PC-9 (cell line): ENCODE results near the gene APLF. TPM values are rescaled to one million over a fixed set of nuclear protein-coding genes. Genes with fewer than 3 reads are reported as not detected.

Experiments
- BruUV-seq: library from RNA; stranded (reverse); fragments of 400-500 nt; replicated peaks from 2 replicates; lab custom pipeline; 2021; lab: Mats Ljungman, UMichigan
- CTCF ChIA-PET: fragments of 300-600 bp; sonication (Branson Sonifier 250); formaldehyde crosslinking; loops from one replicate; lab custom pipeline; 2022; ENCODE audit warnings: antibody characterized with exemption; lab: Charles Lee
- POLR2A ChIA-PET: fragments of 300-600 bp; sonication (Branson Sonifier 250); formaldehyde crosslinking; loops from one replicate; lab custom pipeline; 2022; ENCODE audit warnings: antibody characterized with exemption; ENCODE audit not compliant: unreplicated experiment; lab: Charles Lee
- DNase-seq, 2 experiments: peaks; one replicate each; pipeline versions ENCODE4 v3.0.0 to v3.0.0-alpha.2; 2015 to 2022; ENCODE audit warnings: mixed read lengths in 1 of 2
- H2AFZ ChIP-seq: fragments of 200-600 bp; sonication (generic); 2 replicates; pipeline ENCODE4 v1.8.1; 2017; ENCODE audit warnings: antibody characterized with exemption
- H3F3A ChIP-seq: fragments of 200-600 bp; sonication (generic); 2 replicates; pipeline ENCODE4 v1.8.1; 2017; ENCODE audit warnings: antibody characterized with exemption, mild to moderate bottlenecking, low read depth; ENCODE audit not compliant: insufficient read depth
- H3K27ac ChIP-seq: fragments of 200-600 bp; sonication (generic); 2 replicates; pipeline ENCODE4 v1.6.1; 2016; ENCODE audit warnings: mixed run types
- H3K27me3 ChIP-seq: fragments of 200-600 bp; sonication (generic); 2 replicates; pipeline ENCODE4 v1.6.1; 2016; ENCODE audit warnings: low read depth, mixed run types; ENCODE audit not compliant: insufficient read depth
- H3K36me3 ChIP-seq: fragments of 200-600 bp; sonication (generic); 2 replicates; pipeline ENCODE4 v1.6.1; 2016; ENCODE audit warnings: low read depth, mixed run types
- H3K4me1 ChIP-seq: fragments of 200-600 bp; sonication (generic); replicated peaks from 2 replicates; pipeline ENCODE4 v1.6.1; 2016; ENCODE audit warnings: mixed run types; ENCODE audit not compliant: insufficient read depth
- H3K4me2 ChIP-seq: fragments of 200-600 bp; sonication (generic); 2 replicates; pipeline ENCODE4 v1.6.1; 2017; ENCODE audit warnings: mixed run types
- H3K4me3 ChIP-seq: fragments of 200-600 bp; sonication (generic); 2 replicates; pipeline ENCODE4 v1.6.1; 2016; ENCODE audit warnings: mixed run types
- H3K79me2 ChIP-seq: fragments of 200-600 bp; sonication (generic); 2 replicates; pipeline ENCODE4 v1.6.1; 2017; ENCODE audit warnings: low read depth, mixed run types
- H3K9me2 ChIP-seq: fragments of 200-600 bp; sonication (generic); 2 replicates; pipeline ENCODE4 v1.8.1; 2017; ENCODE audit warnings: mild to moderate bottlenecking; ENCODE audit not compliant: insufficient read depth
- H3K9me3 ChIP-seq: fragments of 200-600 bp; sonication (generic); 2 replicates; pipeline ENCODE4 v1.8.1; 2016; ENCODE audit warnings: low read depth; ENCODE audit not compliant: insufficient read depth
- H4K20me1 ChIP-seq: fragments of 200-600 bp; sonication (generic); 2 replicates; pipeline ENCODE4 v1.8.1; 2017; ENCODE audit not compliant: insufficient read depth
- CTCF ChIP-seq: fragments of 200-600 bp; sonication (generic); conservative IDR thresholded peaks from 2 replicates; pipeline ENCODE4 v1.6.1; 2017; ENCODE audit warnings: mixed run types, antibody characterized with exemption, mild to moderate bottlenecking, moderate library complexity
- EZH2 ChIP-seq: fragments of 200-600 bp; sonication (generic); IDR thresholded peaks from 2 replicates; pipeline ENCODE4 v1.8.0; 2017; ENCODE audit warnings: antibody characterized with exemption, low read depth
- intact Hi-C: fragments of 100-400 bp; cut with micrococcal nuclease; formaldehyde crosslinking; loops from one replicate; pipeline ENCODE4 v1.10.0; 2022; ENCODE audit not compliant: unreplicated experiment
- total RNA-seq: library from RNA; stranded (reverse); gene quantifications from 2 replicates; pipeline ENCODE4 v1.2.3, GENCODE V29; 2021

The APLF gene
- total RNA-seq, 1 experiment from 2014 or later = 4.5 TPM

GRCh38 chr2:68458981-68459380, 8.4 kb upstream of the APLF start:
- Histone ChIP-seq H3K4me1 (no peaks in the 10 kb centered on the region), H3K4me2 (no peak overlapping the region), H3K9me2 (no peaks in the 10 kb centered on the region), H3K36me3 (no peaks in the 10 kb centered on the region), H3F3A (no peaks in the 10 kb centered on the region), H3K79me2 (no peaks in the 10 kb centered on the region), H3K9me3 (no peaks in the 10 kb centered on the region), H3K27ac (no peak overlapping the region), H4K20me1 (no peaks in the 10 kb centered on the region), H3K4me3 (no peak overlapping the region), H2AFZ (no peak overlapping the region), H3K27me3 (no peaks in the 10 kb centered on the region)
- intact Hi-C loops = no loop called here
- no TSS peak for BruUV-seq
- ChIA-PET CTCF (no interaction called here), POLR2A (no interaction called here)
- TF ChIP-seq EZH2 = no peak
- TF ChIP-seq CTCF = no peak
- DNase-seq = no peak

- ChIA-PET POLR2A (interaction anchor here (0.6 to 1.0 kb wide), 3 partner anchors 175 to 445 kb away, joined by 3 to 7 read pairs (median 5); no protein-coding TSS in a partner anchor), CTCF (interaction anchor here (0.6 to 1.5 kb wide), 4 partner anchors 24 to 619 kb away, joined by 3 to 11 read pairs (median 6); no protein-coding TSS in a partner anchor)
- Histone ChIP-seq H3F3A (no peaks in the 10 kb centered on the region), H3K4me2 (no peak overlapping the region), H3K27ac (no peak overlapping the region), H3K9me2 (no peaks in the 10 kb centered on the region), H4K20me1 (no peaks in the 10 kb centered on the region), H3K27me3 (no peaks in the 10 kb centered on the region), H3K79me2 (no peaks in the 10 kb centered on the region), H3K4me3 (no peak overlapping the region), H2AFZ (no peak overlapping the region), H3K4me1 (peaks cover 13% of the 10 kb centered on the region), H3K9me3 (no peaks in the 10 kb centered on the region), H3K36me3 (no peaks in the 10 kb centered on the region)
- intact Hi-C loops = loop anchor here (1.0 to 10.0 kb wide), 5 partner anchors 251 to 841 kb away; partner anchors contain the start of gene ANTXR1
- TF ChIP-seq EZH2 = no peak
- peak; percentile 85 for TF ChIP-seq CTCF
- DNase-seq = peak in 1 of 2 experiments; percentile 55
- BruUV-seq = no TSS peak
These were observed 4.0 kb upstream of the APLF start for GRCh38 chr2:68463287-68463877.

GRCh38 chr2:68464651-68465050, 2.7 kb upstream of the APLF start:
- BruUV-seq = no TSS peak
- no peak for DNase-seq
- Histone ChIP-seq H3K9me2 (no peaks in the 10 kb centered on the region), H2AFZ (no peak overlapping the region), H3K79me2 (no peaks in the 10 kb centered on the region), H3K27ac (no peak overlapping the region), H3K4me2 (no peak overlapping the region), H3F3A (no peaks in the 10 kb centered on the region), H3K27me3 (no peaks in the 10 kb centered on the region), H3K4me3 (no peak overlapping the region), H3K4me1 (peaks cover 17% of the 10 kb centered on the region), H4K20me1 (no peaks in the 10 kb centered on the region), H3K9me3 (no peaks in the 10 kb centered on the region), H3K36me3 (no peaks in the 10 kb centered on the region)
- ChIA-PET POLR2A (interaction anchor here (0.5 kb wide), 1 partner anchor 1022 kb away, joined by 3 read pairs; no protein-coding TSS in a partner anchor), CTCF (interaction anchor here (0.7 to 1.5 kb wide), 3 partner anchors 131 to 460 kb away, joined by 3 to 11 read pairs (median 4); no protein-coding TSS in a partner anchor)
- TF ChIP-seq CTCF (no peak), EZH2 (no peak)
- intact Hi-C loops = loop anchor here (5.0 to 10.0 kb wide), 3 partner anchors 443 to 840 kb away; partner anchors contain the start of gene ANTXR1
